NCI-H187 (cell line): ENCODE results near the gene PGBD2.
"Not testable (repeated sequence)": the region's sequence is repeated elsewhere in the genome, so short reads cannot be mapped to it uniquely, and the experiment has no call there.

Source experiments
- DNase-seq, 2 experiments: peaks; one replicate each; lab custom pipeline; 2025; lab: John Stamatoyannopoulos, UW

The PGBD2 gene, protein sequence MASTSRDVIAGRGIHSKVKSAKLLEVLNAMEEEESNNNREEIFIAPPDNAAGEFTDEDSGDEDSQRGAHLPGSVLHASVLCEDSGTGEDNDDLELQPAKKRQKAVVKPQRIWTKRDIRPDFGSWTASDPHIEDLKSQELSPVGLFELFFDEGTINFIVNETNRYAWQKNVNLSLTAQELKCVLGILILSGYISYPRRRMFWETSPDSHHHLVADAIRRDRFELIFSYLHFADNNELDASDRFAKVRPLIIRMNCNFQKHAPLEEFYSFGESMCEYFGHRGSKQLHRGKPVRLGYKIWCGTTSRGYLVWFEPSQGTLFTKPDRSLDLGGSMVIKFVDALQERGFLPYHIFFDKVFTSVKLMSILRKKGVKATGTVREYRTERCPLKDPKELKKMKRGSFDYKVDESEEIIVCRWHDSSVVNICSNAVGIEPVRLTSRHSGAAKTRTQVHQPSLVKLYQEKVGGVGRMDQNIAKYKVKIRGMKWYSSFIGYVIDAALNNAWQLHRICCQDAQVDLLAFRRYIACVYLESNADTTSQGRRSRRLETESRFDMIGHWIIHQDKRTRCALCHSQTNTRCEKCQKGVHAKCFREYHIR

DNA sequence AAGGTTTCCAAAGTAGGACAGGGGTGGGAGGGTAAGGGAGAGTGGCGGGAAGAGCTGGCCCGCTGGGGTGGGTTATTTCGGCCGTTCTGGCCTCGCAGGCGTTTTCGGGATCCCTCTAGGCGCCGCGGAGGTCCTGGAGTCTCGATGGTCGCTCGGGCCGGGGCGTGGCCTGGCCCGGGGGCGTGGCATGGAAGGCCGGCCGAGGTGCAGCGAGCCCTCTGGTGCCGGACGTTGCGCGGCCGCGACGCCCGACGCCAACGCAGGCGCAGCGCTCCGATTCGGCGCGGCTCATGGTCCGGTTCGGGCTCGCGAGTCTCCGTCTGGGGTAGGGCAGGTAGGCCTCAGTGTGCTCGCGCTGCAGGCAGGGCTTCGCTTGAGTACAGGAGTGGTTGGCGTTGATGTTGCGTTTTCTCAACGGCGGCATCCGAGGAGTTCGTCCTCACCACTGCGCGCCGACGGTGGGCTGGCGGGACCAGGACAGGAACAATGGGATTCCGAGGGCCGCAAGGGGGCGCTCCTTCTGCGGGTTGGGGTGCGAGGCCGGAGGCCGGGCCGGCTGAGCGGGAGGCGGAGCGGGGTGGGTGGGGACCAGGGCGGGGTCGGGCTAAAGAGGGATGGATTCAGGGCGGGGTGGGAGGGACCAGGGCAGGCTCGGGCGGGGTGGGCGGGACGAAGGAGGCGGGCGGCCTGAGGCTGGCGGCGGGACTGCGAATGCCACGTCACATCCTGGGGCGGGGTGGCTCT lies at the start of gene PGBD2:
Gene PGBD2 (plus strand): TSS at position 227 of the 744 bp plus-strand sequence. CDS start 7,628 bp downstream, outside the sequence.
- DNase-seq, result peak; percentile 53 to 65

DNA sequence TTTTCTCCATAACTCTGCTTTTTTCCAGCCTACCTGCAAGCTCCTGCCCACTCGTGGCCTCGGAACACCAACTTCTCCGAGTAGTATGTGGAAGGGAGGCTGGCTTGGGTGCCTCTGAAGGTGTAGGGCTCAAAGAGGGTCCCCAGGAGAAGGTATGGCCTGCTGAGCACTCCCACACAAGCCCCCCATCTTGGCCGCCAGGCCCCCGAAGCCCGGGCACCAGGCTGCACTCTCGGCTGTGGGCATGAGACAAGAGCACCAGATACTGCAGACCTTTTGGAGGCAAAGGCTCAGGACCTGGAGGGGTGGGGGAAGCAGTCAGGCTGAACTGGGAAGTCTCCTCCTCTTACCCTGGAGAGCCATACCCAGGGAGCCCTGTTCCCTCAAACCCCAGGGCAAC lies 48.8 kb upstream of the PGBD2 start:
- DNase-seq, result no peak

DNA sequence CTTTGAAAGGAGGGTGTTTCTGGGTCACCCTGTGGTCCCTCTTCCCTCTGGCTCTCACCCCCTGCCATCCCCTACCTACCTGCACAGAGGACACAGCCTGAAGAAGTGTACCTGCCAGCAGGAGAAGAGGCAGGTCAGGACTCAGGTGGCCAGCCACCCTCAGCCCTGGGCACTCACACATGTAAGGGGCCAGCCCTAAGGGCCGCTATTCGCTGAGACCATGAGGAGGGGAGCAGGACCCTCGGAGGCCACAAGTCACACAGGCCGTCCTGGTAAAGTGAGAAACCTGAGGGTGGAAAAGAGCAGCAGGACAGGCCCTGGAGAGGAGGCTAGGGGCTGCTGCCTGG lies 48.3 kb upstream of the PGBD2 start:
- no peak for DNase-seq

DNA sequence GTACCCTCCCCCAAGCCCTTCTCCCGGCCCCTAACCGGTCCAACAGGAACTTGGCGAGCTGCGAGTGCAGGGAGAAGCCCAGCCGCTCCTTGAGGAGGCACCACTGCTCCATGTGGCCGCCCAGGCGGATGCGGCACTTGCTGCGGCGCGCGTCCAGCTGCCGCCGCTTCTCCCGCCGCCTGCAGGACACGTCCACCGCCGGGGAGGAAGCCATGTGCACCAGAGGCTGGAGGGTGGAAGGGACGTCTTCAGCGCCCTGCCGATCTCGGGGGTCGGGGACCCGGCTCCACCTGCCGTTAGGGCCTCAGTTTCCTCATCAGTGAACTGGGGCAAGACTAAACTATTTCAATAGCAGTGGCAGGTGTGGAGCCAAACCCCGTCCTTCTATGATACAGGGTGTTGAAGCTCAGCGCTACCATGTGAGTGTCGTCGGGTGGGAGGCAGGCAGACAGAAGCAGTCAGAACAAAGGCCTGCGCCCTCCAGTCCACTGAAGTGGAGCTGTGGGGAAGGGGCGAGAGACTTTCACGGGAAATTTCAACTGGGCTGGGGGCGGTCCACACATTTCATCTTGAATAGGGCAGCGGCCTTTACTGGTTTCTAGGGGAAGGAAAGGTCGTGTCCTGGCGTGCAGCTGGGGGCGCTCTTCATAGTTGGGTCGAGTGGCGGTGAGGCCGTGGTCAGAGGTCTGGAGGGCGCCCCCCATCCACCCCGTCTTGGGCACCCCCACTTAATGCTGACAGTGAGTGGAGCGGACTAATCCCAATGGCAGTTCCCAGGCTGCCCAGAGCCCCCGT lies 47.7 kb upstream of the PGBD2 start:
- no peak for DNase-seq

DNA sequence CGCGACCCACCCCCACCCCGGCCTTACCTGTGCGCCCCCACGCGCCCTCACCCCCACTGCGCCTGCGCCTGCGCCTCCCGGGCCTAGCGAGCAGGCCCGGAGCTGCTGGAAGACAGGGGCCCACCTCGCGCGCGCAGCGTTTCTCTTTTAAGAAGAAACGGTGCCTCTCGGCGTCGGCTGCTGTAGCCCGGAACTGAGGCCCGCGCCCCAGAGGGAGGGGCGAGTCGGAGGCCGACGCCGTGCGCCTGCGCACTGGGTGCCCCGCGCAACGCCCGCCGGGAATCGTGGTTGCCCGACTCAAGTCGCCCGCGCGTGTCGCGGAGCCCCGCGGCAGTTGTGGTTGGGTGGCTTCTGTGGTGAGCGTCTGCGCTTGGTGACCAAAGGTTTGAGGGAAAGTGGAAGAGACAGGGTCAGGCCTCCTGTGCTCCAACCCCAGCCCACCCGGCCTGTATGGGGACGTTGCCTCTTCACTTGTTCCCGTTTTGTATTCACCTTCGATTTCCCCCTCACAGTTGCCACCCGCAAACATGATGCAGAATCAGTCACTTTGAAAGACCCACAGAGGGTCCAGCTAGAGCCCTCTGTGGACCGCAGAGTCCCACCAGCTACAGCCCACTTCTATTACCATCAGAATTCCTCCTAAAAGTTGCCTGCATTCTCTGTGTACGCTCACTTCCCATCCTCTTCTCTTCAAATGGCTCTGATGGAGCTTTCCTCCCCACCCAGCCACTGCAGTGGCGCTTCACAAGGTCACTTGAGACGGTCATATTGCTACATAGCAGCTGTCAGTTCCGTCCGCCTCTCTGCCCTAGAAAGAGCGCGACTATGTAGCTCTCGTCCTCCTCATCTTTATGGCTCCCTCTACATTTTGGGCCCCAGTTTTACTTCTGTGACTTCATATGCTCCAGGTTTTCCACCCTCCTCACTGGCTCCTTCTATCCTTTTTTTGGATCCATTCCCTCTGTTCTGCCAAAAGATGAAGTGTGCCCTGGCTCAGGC lies 46.8 kb upstream of the PGBD2 start, which contains the start of gene ZNF692:
Gene ZNF692 (minus strand): TSS at position 195 of the 999 bp plus-strand sequence. CDS start 776 bp downstream, outside the sequence.
- DNase-seq, result peak; percentile 38 to 82

DNA sequence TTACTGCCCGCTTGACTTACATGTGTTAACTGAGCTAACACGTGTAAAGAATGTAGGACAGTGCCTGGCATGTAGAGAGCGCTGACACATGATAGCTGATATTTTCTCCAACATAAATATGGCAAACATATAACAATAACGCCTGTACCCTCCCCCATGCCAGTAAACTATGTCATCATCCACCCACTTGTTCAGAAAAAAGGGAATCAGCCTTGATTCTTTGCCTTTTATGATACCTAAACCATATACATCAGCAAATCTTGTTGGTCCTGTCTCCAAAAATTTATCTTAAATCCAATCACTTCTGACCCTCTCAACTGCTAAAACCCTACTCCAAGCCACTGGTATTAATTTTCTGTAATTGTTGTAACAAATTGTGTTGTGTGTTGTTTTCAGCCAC lies 46.0 kb upstream of the PGBD2 start:
- no peak for DNase-seq

DNA sequence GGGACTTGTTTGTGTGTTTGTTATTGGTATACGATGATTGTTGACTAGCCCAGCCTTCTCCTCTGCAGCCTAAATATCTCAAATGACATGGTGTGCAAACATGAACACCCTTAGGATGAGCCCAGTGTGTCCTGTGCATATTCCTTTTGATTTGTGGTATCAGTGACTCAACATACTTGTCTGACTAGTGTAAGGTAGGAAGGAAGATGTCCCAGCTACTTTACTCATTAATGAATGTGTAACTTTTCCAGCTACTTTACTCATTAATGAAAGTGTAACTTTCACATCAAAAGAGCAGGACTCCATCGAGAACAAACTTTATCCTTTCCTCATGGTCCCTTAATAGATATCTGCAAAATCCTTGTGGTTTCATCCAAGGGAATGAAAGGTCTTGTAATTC lies 44.4 kb upstream of the PGBD2 start:
- no peak for DNase-seq

DNA sequence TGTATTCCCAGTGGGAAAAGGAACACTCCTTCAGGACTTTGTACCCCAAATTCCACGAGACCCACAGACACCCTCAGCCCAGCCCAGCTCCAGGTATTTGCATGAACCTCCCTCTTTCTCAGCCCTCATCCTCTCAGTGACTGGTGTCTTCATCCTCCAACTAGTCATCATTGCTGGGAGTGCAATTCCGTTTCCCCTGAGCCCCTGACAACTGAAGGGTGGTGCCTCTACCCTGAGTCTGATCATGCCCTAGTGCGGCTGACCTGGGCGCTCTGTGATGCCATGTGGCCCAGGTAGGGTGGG lies 43.4 kb upstream of the PGBD2 start:
- no peak for DNase-seq

DNA sequence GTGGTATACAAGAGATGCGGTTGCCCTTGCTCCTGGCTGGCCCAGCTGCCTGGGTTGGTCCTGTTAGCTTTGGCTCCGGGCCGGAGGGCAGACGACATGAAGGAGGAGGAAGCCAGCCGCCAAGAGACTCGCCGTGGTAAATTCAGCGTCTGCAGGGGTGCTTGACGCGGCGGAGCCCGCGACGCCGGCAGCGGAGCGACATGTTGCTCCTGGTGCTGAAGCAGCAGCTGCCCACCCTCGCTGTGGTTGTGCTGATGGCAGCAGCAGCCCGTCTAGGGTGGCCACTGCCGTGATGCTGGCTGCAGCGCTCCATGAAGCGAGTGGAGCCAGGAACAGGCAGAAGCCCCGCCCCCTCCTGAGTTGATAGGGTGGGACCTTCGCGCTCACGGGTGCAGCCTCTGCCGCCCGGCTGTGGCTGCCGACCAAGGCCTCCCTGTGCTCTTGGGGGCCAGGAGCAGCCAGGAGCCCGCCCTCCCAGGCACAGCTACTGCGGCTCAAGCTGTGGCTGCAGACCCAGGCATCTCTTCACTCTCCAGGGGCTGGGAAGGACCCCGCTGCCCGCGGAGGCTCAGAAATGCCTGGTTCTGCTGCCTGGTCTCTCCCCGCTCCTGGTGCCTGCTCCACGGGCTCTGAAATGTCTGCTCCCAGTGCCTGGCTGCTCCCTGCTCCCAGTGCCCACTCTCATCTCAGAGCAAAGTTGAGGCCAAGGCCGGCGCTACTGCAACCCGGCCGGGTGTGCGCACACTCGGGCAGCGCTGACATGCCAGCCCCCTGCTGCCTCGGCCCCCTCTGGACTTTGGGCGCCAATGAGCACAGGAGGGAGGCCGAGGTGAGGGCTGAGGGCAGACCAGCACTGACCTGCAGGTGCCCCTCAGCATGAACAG lies 42.8 kb upstream of the PGBD2 start:
- DNase-seq, result peak; percentile 49 to 58

DNA sequence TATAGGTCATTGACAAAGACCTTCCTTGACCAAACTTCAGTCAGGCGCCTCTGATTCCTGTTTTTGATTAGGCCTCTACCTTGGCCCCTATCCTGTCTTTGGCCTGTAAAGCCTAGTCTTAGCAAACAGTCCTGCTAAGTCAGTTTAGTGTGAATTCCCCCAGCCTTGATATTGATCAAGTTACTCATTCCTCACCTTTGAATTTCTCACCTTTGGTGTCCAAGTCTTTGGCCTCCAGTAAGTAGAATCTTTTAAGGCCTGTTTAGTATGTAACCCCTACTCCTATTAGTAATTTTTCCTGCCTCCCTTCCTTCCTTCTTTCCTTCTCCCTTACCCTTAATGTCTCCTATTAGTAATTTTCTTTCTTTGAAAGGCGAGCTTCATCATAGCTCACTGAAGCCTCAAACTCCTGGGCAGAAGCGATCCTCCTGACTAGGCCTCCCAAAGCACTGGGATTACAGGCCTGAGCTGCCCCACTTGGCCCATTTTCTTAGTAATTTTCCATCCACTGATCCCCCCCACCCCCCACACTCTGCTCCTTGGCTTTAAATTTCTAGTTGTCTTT lies 34.1 kb upstream of the PGBD2 start:
- no peak for DNase-seq

DNA sequence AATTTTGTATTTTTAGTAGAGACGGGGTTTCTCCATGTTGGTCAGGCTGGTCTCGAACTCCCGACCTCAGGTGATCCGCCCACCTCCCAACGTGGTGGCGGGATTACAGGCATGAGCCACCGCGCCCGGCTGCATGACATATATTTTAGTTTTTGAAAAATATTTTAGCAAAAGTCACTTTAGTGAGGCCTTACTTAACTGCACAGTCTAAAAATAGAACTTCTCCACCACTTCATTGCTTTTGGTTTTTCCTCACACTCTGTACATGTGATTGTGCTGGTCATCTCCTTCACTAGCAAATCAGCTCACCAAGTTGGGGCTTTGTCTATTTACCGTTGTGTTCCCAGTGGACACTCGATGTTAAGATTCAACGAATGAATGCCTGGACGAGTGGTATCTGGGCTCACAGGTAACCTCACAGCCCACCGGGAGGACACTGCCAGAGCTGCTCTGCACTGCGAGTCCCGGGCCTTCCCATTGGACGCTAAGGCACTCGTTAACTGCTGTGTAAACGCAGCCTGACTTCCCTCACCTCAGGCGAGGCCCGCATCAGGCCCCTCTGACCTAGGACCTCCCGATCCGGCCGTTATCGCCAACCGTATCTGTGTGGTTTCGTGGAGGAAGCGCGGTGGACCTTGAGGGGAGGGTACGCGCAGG lies 33.2 kb upstream of the PGBD2 start:
- DNase-seq, result peak; percentile 8 to 28

DNA sequence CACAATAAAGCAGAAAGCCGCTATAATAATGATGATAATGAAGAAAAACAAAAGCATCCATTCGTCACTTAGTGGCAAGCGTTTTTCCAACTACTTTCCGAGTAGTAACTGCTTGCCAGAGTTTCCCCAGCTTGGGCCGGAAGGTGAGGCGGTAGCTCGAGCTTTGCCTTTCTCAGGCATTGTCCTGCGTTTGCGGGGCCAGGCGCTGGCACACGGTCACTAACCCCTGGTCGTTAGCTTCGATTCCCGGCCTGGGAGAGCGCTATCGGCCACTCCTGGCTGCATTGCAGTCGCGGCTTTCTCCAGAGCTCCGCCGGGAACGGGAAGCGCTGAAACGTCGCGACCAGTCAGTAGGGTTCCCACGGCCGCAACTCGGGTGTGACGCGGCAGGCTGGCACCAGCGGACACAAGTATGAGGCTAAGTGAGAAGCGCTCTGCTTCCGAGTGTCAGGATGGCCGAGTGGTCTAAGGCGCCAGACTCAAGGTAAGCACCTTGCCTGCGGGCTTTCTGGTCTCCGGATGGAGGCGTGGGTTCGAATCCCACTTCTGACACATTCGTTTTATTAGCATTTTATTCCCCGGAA lies 32.5 kb upstream of the PGBD2 start:
- DNase-seq, result peak; percentile 66 to 81

DNA sequence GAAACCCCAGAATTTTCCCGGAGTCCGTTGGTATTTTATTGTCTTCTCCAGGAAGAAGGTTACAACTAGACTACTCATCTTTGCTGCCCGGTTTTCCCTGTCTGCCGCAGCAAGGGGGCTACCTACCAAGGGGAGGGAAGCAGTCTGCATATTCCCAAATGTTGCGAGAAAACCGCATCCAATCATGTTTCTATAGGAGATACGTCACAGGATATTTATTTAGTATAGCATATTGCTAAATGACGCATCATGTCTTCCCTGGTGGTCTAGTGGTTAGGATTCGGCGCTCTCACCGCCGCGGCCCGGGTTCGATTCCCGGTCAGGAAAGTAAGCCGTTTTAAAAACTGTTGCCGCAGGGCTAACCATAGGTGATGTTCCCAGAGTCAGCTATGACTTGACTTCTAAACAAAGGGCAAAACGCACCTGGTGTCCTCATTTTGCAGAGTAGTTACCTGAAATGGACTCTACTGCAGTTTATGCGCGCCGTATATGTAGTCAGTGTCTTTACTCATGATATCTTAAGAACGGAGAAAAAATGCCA lies 32.0 kb upstream of the PGBD2 start:
- peak in 1 of 2 experiments; percentile 81 for DNase-seq

DNA sequence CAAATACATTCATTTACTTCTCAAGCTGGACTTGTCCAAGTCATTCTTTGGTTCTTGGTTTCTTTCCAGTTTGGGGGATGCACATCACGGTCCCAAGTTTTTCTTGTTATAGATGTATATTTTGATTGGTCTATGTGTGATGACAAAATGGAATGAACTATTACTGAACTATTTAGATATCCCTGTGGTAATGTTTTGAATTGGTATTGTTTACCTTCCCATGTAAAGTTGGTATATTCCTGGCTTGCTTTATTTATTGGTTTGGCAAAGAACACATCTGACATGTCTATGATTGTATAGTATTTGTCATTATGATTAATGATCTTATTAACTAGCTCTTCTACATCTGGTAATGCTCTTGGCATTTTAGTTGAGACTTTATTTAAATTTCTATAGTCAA lies 24.8 kb upstream of the PGBD2 start:
- no peak for DNase-seq

DNA sequence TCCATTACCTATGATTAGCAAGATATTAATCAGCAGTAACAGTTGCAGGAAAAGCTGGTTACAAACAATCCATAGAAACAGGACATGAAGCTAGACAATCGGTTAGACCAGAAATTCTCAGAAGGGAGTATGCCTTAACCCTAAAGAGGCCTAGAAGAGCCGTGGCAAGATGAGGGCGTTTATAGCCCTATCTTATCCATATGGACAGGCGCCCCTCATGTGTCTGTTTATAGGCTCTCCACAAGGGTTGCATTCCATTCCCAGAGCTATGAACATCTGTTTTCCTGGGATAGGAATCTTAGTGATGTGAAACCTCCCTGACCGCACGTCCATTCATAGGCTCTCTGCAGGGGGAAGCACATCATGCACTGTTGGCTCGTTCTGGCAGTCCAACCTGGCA lies 23.6 kb upstream of the PGBD2 start:
- DNase-seq, result not testable (repeated sequence)

DNA sequence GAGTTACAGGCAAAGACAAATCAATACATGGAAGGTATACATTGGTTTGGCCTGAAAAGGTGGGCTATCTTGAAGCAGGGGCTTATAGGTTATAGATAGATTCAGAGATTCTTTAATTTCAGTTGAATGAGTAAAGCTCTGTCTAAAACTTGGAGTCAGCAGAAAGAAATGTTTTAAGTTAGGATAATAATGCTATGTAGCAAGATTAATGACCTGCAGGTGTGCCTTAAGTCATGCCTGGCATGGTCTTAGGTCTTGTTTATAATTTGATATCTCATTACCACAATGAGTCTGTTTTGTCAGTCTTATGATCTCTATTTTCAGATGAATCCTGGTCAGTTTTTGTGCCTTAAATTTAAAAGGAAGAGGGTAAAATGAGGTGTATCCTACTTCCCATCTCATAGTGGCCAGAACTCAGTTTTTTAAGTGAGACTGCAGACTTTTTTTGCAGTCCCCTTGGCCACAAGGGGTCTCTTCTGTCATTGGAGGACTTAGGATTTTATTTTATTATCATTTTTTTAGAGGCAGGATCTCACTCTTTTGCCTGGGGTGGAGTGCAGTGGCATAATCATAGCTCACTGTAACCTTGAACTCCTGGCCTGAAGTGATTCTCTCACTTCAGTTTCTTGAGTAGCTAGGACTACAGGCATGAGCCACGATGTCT lies 21.3 kb upstream of the PGBD2 start:
- no peak for DNase-seq

DNA sequence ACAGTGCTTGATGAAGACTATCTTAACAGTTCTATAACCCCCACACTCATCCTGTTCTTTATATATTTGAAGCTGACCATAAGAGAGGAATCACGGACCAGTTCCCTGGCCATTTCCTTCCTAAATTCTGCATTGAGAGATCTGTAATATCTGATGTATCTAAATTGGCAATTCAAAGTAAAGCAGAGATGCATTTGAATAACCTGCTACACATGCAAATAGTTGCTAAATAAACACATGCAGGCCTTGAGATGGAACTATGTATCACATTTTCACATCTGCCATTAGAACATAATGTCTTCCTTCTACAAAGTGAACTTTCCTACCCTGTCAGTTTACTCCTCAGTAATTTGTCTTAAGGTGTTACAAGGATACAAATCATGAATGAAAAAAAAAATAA lies 20.4 kb upstream of the PGBD2 start:
- DNase-seq, result no peak
